ENCODE measurements around the gene SYNPO.

The SYNPO gene, protein sequence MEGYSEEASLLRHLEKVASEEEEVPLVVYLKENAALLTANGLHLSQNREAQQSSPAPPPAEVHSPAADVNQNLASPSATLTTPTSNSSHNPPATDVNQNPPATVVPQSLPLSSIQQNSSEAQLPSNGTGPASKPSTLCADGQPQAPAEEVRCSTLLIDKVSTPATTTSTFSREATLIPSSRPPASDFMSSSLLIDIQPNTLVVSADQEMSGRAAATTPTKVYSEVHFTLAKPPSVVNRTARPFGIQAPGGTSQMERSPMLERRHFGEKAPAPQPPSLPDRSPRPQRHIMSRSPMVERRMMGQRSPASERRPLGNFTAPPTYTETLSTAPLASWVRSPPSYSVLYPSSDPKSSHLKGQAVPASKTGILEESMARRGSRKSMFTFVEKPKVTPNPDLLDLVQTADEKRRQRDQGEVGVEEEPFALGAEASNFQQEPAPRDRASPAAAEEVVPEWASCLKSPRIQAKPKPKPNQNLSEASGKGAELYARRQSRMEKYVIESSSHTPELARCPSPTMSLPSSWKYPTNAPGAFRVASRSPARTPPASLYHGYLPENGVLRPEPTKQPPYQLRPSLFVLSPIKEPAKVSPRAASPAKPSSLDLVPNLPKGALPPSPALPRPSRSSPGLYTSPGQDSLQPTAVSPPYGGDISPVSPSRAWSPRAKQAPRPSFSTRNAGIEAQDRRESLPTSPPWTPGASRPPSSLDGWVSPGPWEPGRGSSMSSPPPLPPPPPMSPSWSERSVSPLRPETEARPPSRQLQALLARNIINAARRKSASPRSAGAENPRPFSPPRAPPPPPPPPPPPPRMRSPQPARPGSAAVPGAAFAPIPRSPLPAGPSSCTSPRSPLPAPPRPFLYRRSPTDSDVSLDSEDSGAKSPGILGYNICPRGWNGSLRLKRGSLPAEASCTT

DNA sequence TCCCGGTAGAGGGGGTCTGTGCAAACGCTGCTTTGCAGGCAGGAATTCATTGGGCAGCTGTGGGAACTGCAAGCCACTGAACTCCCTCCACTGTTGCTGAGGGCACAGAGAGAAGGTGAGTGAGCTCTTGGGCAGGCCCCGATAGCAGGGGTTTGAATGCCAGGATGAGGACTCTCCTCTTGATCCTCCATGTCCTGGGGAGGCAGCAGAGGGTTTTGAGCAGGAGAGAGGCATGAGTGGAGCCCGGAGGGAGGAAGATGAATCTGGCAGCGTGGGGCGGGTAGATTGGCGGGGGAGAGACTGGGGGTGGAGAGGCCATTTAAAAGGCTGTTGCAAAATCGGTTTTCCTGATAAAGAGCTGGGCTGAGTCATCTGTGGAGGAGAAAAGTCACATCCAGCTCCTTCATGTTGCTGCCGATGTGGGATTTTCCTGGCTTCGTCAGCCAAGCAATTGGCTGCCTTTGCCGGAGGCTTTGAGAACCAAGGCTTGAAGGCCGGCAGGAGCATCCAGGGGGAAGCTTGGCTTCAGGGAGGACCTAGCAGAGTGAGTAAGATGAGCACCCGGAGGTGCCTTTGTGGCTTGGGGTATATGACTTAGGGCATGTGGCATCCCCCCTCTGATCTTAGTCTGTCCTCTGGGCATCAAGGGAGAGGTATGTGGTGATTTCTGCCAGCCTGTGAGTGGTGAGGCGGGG lies at the start of gene SYNPO:
TSS of gene SYNPO (plus strand) at position 350 of the 695 bp plus-strand sequence. CDS start 7,616 bp downstream, outside the sequence.
- DNase-seq = no peak

DNA sequence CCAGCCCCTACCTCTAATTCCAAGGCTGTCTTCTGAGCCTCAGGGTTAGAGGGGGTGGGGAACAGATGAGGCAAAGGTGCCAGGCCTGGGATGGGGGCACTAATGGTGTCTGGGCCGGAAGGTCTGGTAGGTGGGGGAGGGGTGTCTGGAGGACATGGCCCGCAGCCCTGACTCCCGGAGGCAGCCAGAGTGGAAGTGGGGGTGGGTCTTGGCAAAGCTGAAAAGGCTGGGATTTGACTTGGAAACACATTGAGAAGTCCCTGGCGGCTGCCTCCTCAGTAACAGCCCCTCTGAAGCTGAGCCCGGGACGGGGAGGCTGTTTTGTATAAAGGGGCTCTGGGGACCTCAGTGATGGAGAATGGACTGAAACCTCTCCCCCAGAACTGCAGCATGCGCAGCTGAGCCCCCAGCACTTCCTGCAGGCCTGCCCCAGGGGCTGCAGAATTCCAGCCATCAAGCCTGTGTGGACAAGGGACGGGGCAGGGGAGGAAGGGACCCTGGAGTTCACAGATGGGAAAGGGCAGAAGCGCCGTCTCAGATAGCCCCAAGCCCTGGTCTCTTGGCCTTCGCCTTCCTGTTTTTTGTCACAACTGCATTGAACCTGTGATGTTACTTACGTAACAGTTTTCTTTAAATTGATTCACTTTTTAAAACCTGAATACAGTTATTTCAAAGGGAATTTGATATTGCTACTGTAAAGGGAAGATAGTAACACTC lies 49.3 kb upstream of the SYNPO start:
- DNase-seq = no peak

DNA sequence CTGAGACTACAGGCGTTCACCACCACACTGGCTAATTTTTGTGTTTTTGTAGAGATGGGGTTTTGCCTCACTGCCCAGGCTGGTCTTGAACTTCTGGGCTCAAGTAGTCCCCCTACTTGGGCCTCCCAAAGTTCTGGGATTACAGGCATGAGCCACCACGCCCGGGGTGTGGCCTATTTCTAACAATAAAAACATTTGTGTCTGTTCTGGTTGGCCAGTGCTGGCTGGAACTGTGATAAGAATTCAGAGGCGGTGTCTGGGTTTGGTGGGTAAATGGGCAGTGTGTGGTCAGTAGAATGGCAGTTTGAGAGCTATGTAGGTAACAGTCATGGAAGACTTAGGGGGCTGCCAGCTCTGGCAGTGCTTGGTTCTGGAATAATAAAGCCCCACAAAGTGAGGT lies 46.9 kb upstream of the SYNPO start:
- no peak for DNase-seq

DNA sequence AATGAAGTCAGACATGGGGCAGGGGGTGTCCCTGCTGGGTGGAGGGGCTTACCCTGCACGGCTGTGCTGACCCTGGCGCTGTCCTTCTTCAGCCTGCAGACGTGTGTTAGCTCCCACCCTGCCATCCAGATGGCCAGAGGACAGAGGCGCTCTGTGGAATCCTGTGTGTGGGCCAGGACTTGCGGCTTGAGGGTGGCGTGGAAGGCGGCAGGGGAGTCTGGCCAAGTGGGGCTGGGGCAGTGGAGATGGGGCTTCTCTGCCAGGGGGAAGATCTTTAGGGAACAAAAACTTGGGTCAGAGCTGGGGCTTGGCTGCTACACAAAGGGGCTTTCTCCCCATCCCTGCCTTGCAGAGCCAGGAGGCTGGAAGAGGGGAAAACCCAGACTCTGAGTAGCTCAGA lies 46.5 kb upstream of the SYNPO start:
- DNase-seq = no peak

DNA sequence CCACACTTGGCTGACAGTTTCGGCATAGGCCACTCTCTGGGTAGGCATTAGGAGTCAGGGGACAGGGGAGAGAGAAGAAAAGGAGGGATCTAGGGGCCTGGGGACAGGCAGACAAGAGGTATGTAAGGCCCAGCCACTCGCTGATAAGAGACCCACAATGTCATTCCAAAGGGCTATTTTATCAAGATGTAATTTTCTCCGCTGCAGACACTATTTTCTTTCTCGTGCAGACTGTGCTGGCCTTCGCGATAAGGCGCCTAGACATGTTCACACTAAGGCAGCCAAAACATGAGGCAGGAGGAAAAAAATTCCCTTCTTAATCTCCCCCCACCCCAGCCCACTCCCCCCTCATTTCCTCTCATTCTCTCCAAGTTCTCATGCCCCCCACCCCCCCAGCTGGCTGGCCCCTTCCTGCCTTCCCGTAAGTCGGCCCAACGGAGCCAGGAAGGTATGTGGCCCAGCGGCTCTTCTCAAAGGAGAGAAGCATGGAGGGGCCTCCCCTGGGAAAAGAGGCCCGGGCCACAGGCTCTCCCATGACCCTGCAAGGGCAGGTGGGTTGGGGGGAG lies 44.9 kb upstream of the SYNPO start:
- no peak for DNase-seq

DNA sequence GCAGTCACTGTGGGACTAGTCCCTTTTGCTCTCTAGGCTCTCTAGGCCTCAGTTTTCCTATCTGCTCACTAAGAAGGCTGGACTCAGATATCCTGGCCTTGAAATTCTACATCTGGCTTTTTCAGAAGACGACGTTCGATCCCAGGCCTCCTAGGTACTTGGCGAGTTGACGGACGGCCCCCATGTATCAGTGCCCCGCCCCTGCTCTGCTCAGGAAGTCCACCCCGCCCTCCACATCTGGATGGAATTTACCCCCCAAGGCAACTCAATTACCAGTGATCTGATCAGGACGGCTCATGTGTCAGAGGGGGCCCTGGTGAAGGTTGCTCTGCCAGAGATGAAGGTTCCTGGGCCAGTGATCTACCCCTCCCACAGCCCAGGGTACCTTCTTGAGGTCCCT lies 44.1 kb upstream of the SYNPO start:
- DNase-seq = no peak

DNA sequence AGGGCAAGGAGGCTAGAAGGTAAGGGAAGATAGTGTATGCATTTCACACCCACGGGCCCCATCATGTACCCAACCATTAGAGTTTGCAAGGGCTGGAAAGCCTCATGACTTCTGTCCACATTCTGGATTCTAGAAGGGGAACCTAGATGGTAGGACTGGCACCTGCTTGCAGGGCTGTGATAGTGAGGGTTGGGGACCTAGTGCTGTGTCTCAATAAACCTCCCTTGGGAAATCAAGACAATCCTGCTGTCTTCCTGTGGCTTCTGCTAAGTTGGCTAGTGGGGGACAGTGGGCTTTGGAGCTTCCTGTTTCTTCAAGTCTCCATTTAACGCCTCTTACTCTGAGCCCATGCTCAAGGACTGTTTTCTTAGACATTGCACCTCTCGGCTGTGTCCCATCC lies 43.6 kb upstream of the SYNPO start:
- no peak for DNase-seq

DNA sequence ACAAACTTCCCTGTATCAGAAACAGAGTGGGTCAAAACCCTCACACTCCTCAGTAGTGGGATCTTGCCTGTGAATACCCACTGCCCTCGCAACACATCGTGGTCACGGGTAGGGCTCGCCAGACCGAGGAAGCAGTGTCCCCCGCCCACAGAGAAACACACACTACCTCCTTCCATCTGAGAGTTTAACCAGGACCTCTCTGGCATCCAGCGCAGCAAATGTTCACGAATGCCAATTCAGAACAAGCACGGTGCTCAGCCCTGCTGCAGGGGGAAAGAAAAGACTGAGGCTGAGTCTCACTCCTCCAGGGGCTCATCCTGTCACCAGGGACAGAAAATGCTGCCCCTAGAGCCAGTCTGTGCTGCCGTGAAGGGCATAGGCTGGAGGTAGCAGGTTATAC lies 42.5 kb upstream of the SYNPO start:
- DNase-seq = no peak

DNA sequence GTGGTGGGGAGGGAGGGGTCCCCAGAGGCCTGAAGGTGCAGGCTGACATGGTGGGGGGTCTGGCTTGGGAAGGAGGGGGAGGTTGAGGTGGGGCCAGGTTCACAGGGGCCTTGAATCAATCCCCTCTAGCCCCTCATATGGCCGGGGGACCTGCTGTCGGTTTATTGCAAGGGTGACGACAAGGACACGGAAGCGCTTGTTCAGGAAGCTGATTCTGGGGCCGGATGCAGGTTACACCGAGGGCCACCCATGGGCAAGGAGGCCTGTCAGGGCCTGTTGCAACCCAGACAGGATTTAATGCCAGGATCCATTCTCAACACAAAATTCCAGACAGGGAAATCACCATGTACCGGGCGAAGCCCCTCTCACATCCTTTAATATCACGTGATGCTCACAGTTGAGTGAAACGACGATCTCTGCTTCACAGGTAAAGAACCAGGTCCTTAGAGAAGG lies 41.6 kb upstream of the SYNPO start:
- DNase-seq = no peak

DNA sequence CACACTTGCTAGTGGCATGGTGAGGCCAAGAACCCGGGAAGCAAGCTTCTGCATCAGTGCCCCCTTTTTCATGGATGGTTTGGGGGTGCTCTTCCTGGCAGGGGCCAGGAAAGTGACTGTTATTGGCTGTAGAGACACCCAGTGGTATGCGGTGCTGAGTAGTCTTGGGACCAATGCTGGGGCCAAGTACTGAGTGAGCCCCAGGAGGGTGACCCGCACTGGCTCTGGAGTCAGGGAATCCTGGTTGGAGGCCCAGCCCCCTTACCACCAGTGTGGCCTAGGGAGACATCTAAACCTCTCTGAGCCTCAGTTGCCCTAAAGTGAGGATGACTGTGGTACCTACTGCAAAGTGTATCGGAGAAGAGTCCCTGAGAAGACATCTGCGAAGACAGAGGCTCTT lies 41.2 kb upstream of the SYNPO start:
- no peak for DNase-seq

DNA sequence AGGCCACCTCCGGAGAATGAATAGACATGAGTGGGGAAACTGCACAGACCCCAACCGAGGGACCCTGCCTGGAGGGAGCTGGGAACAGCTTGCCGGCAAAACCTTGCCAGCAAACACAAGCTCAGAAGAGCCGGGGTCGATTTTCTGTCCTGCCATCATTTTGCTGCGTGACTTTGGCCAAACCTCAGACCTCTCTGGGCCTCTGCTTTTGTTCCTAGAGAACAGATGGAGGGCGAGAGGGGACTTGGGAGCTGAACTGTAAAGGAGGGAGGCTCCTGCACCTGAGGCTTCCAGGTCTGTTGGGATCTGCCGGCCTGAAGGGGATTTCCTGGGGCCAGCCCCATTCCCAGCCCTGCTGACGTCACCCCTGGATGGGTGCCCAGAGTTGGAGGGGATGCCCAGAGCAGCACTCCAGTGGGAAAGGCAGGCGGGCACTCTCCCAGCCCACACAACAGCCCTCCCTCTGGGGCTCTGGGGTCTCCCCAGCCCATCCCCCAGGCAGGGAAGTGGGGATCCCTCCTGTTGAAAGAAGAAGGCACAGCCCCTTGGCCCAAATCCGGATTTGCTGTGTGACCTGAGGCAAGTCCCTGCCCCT lies 40.4 kb upstream of the SYNPO start:
- no peak for DNase-seq

DNA sequence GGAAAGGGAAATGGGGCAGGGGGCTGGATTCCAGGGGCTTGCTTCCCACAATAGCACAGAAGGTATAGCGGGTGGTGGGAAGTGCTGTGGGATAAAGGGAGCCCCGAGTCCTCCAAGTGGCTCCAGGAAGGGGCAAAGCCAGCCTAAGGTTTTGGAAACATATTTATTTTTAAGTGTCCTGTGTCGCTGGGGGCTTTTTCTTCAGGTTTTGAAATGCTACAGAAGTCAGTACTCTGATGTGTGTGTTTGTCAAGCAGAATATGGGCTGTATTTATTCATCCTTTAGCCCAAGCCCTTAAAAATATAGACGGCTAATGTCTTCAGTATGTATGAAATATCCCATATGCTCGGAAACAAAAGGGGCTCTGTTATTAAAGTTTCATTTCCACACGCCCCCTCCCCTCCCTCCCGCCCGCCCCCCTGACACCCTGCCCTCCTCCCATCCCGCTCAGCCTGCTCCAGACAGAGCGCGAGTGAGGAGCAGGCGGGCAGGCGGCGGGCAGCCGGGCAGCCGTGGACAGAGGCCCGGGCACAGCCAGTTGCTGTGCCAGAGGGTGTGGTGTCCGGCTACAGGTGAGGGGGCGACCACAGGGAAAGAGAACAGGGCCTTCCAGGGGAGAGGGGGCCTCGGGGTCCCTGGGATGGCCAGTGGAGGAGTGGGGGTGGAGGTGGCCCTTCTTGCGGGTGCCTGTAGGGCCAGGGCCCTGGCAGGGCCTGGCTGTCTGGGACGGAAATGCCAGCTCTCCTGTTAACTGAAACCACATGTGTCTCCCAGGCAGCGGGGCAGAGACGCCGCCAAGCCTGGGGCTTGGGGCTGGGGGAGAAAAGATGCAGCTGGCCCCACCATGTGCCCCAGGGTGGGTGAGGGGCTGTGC lies 39.6 kb upstream of the SYNPO start:
- no peak for DNase-seq

DNA sequence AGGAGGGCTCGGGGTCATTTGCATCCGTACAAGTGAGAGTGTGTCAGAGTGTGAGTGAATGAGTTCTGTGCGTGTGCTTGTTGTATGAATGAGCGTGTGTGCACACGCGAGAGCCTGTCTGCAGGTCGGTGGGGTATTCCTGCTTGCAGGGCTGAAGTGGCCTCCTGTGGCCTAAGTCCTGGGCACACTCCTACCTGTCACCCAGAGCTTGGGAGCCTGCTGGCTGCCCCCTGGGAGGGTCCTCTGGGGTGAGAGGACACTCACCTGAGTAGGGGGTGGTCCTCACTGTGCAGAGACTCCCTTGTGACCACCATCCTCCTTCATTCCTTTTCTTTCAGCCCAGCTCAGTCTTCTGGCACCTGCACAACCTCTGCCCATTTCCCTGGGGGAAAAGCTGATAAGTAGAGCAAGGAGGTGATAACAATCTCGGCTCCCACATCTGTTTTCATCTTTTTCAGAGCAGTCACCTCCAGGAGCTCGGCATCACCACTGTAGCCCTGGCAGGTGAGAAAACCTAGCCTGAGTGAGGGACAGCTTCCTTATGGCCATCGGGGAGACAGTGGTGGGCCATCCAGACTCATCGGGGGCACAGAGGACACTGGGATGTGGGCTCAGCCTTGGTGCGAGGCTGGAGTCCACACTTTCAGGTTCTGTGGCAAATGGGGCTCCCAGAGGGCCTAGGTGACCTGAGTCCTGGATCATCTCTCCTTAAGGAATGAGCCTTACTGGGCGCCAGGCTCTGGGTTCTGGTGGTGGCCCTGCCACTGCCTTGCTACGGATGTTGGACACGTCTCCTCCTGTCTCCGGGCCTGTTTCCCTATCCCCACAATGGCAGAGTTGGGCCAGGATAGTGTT lies 38.7 kb upstream of the SYNPO start:
- no peak for DNase-seq

DNA sequence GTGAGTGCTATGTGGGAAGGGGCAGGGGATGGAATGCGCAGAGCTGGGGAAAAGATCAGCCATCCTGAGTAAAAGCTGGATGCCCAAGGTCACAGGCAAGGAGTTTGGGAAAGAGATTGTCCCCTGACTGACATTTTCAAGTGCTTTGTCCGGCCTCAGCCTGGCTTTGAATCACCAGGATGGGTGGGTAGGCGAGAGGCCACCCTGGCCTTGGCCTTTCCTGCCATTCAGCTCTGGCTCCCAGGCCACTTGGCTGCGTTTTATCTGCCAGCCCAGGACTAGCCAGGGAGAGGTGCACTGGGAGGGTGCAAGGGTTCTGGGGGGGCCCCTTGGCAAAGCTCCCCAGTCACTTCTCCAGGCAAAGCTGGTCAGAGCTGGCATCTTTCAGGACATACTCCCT lies 37.4 kb upstream of the SYNPO start:
- DNase-seq = no peak

DNA sequence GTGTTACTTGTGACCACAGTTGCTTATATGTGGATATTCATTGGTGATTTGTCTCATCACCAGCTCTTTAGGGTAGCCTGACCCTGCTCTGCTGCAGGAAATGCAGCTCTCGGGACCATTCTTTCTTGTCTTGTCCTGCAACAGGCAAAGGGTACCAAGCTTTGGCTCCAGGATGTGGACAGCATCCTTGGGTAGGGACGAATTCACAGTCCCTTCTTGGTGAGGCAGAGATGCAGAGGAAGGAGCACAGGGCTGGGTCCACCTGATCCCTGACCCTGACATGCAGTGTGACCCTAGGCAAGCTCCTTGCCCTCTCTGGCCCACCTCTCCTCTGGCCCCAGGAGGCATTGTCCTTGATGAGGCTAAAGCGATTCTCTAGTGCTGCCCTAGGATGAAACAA lies 37.0 kb upstream of the SYNPO start:
- DNase-seq = no peak

DNA sequence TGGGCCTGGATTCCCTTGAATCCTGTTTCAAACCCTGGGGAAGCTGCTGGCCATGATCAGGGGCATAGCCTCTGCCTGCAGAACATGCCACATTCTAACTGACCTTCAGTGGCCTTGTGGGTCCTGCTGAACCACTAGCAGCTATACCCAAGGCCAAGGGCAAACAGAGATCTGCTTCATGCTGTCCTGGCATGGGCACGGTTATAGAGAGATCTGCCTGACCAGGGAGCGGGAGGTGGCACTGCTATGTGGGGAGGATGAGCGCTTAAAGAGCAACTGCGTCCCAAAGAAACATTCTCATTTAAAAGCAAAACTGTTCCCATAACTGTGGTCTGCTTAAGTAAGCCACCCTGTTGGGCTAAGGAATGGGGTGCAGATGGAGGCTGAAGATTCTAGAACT lies 36.5 kb upstream of the SYNPO start:
- DNase-seq = no peak

DNA sequence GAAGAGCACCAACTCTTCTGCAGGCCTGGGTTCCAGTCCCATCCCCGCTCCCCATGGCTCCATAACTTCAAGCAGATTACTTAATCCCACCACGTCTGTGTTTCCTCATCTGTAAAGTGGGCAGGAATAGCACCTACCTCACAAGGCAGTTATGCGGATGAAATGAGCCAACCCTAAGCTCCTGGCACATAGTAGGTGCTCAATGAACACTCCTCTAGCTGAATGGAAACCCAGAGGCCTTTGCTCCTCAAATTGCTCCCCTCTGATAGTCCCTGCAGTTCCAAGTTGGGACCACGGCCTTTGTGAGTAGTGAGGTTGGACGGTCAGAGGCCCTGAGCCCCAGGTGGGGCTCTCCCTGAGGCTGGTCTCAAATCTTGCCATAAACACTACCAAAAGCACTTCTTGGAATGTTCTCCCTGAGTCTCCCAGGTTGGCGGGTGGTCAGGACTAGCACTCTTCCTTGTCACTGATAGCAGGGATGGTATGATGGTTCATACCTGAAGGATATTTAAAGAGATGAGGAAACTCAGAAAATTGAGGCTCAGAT lies 35.5 kb upstream of the SYNPO start:
- no peak for DNase-seq

DNA sequence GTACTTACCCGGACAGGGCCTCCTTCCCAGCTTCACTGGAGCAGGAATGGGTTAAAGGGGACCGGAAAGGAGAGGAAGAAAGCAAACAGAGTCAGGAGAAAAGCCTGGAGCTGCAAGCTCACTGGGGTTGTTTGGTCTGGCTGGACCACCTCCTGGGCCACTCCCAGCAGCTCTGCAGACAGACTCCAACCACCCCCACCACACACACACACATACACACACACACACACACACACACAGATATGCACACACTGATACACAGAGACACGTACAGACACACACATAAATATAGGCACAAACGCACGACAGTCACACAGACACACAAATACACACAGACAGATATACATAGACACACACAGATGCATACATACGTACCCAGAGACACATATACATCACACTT lies 34.9 kb upstream of the SYNPO start:
- peak; percentile 9 for DNase-seq

DNA sequence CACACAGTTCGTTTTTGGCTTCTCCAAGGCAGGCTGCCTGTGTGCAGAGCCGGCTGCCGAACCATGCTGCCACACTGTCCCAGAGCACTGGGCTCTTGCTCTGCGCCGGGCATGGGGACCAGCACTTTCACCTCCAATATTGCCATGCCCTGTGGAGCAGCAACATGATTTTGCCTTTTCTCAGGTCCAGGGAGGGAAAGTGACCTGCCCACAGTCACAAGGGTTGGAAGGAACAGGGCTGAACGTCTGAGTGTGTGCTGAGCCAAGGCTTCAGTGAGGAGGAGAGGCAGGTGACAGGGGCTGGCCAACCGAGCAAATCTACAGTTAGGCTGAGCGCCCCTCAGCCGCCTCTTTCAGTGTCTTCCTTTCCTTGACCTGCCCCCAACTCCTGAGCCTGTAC lies 34.0 kb upstream of the SYNPO start:
- no peak for DNase-seq

DNA sequence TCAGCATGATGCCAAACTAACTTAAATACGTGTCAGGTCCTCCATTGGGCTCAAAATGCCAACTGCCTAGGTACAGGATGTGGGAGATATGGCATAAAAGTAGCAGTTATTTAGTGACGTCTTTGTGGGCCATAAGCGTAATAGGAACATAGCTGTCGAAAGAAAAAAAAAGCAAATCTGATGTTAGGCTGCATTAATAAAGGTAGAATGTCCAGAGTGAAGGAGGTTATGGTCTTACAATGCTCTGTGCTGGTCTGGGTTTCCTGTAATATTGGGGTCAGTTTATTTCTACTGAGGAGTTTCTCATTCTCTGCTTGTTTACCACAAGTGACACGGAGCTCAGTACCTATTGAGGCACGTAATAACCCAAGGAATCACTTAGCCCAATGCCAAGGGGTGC lies 33.4 kb upstream of the SYNPO start:
- no peak for DNase-seq

Measured in NCI-H1417 treated with DMSO at 0.1 percent for 48 hours (cell line).